Kidney capillary endothelial cell (primary cell): ENCODE results near the gene TECR.

Source experiments
- DNase-seq: peaks from one replicate; pipeline ENCODE4 v3.0.0-alpha.2; 2018; ENCODE audit warnings: low spot score

Gene TECR

GRCh38 chr19:14507704-14508542 is 21.5 kb upstream of the TECR start:
- DNase-seq: peak; percentile 85

GRCh38 chr19:14510311-14511228 is 18.8 kb upstream of the TECR start:
- no peak for DNase-seq

GRCh38 chr19:14511229-14511593 is 18.2 kb upstream of the TECR start:
- DNase-seq: no peak

- no peak for DNase-seq
Measured at GRCh38 chr19:14512406-14512961, 16.9 kb upstream of the TECR start.

GRCh38 chr19:14514215-14514863 is 15.1 kb upstream of the TECR start:
- DNase-seq: no peak

- DNase-seq: no peak
Measured at GRCh38 chr19:14515501-14516047, 13.8 kb upstream of the TECR start.

- no peak for DNase-seq
Measured at GRCh38 chr19:14516048-14516534, 13.3 kb upstream of the TECR start.

GRCh38 chr19:14516746-14517438 is 12.5 kb upstream of the TECR start:
- no peak for DNase-seq

- DNase-seq: no peak
Measured at GRCh38 chr19:14517446-14517839, 12.0 kb upstream of the TECR start.

GRCh38 chr19:14517840-14518505 is 11.4 kb upstream of the TECR start, which contains the start of gene DNAJB1:
Gene DNAJB1, minus strand, starts transcription at chr19:14518397. Its CDS starts 48 bp downstream, at chr19:14518349.
- DNase-seq: peak; percentile 55

GRCh38 chr19:14519245-14519859 is 10.0 kb upstream of the TECR start:
- no peak for DNase-seq

GRCh38 chr19:14519860-14520407 is 9.5 kb upstream of the TECR start:
- peak; percentile 95 for DNase-seq

GRCh38 chr19:14520543-14520942 is 8.9 kb upstream of the TECR start:
- no peak for DNase-seq

GRCh38 chr19:14525729-14526128 is 3.7 kb upstream of the TECR start:
- DNase-seq: no peak

GRCh38 chr19:14526423-14526822 is 3.0 kb upstream of the TECR start:
- DNase-seq: no peak

- no peak for DNase-seq
Measured at GRCh38 chr19:14528419-14529253, 758 bp upstream of the TECR start.

GRCh38 chr19:14530005-14530348 is 583 bp downstream of the TECR start:
- no peak for DNase-seq

- DNase-seq: no peak
Measured at GRCh38 chr19:14530506-14530905, 1.1 kb downstream of the TECR start.

- no peak for DNase-seq
Measured at GRCh38 chr19:14533450-14533849, 4.1 kb downstream of the TECR start.
